Endothelial cell (in vitro differentiated cells): ENCODE measurements around the gene NOSIP. TPM values are rescaled to one million over a fixed set of nuclear protein-coding genes. Genes with fewer than 3 reads are reported as not detected.

Source experiments
- DNase-seq: peaks from one replicate; pipeline ENCODE4 v3.0.0; 2021; ENCODE audit warnings: low spot score
- H3K27ac Mint-ChIP-seq: one replicate; pipeline ENCODE4 v1.8.0; 2021; ENCODE audit warnings: mixed read lengths, inconsistent platforms; ENCODE audit not compliant: unreplicated experiment
- H3K27me3 Mint-ChIP-seq: one replicate; pipeline ENCODE4 v1.8.0; 2021; ENCODE audit warnings: mild to moderate bottlenecking, moderate library complexity, mixed read lengths, inconsistent platforms; ENCODE audit not compliant: unreplicated experiment
- H3K36me3 Mint-ChIP-seq: one replicate; pipeline ENCODE4 v1.8.0; 2021; ENCODE audit warnings: mild to moderate bottlenecking, low read depth, mixed read lengths, inconsistent platforms; ENCODE audit not compliant: unreplicated experiment
- H3K4me1 Mint-ChIP-seq: one replicate; pipeline ENCODE4 v1.8.0; 2021; ENCODE audit warnings: mild to moderate bottlenecking, mixed read lengths, inconsistent platforms; ENCODE audit not compliant: unreplicated experiment
- H3K4me3 Mint-ChIP-seq: one replicate; pipeline ENCODE4 v1.8.0; 2021; ENCODE audit warnings: mild to moderate bottlenecking, mixed read lengths, inconsistent platforms; ENCODE audit not compliant: unreplicated experiment
- H3K9me3 Mint-ChIP-seq: one replicate; pipeline ENCODE4 v1.8.0; 2021; ENCODE audit warnings: mixed read lengths, inconsistent platforms; ENCODE audit not compliant: unreplicated experiment
- CTCF ChIP-seq: fragments of 200-600 bp; sonication (generic); IDR thresholded peaks from one replicate; pipeline ENCODE4 v1.5.0; 2021; ENCODE audit warnings: antibody characterized with exemption; ENCODE audit not compliant: unreplicated experiment
- total RNA-seq: library from RNA; stranded (reverse); fragmentation: NEBNext Ultra II Directional; extraction: Animal tissue kit (Norgen Biotek cat#: 25700); gene quantifications from one replicate; pipeline ENCODE4 v1.2.1, GENCODE V29; 2021; ENCODE audit not compliant: unreplicated experiment

The NOSIP gene
- total RNA-seq, 1 donor from 2014 or later, result 76.3 TPM

DNA sequence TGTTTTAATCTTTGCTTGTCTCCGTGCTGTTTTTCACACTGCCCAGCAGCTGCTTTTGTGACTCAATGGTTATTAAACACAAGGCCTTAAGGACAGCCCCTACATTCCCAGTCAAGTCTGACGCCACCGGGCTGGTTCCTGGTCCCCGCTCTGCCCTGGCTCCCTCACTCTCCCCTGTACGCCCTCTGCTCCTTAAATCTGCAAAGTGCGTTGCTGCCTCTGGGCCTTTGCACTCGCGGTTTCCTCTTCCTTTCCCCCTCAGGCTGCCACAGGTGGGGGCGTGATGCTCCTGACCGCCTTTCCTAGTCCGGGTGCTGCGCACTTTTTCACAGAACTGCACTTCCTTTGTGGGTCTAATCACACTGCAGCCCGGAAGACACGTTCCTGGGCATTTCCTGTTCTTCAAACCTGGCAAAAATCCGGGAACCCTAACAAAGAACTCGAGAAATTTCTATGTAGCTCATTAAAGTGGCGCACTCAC lies 25.6 kb downstream of the NOSIP start:
- H3K9me3 Mint-ChIP-seq, result no peaks in the 10 kb centered on the region
- H3K4me3 Mint-ChIP-seq, result peak overlapping the region; percentile 86
- no peak for DNase-seq
- H3K36me3 Mint-ChIP-seq, result peaks cover 25% of the 10 kb centered on the region
- no peak for TF ChIP-seq CTCF
- H3K4me1 Mint-ChIP-seq, result peaks cover 16% of the 10 kb centered on the region
- H3K27me3 Mint-ChIP-seq, result peaks cover 6% of the 10 kb centered on the region
- peak overlapping the region; percentile 42 for H3K27ac Mint-ChIP-seq

DNA sequence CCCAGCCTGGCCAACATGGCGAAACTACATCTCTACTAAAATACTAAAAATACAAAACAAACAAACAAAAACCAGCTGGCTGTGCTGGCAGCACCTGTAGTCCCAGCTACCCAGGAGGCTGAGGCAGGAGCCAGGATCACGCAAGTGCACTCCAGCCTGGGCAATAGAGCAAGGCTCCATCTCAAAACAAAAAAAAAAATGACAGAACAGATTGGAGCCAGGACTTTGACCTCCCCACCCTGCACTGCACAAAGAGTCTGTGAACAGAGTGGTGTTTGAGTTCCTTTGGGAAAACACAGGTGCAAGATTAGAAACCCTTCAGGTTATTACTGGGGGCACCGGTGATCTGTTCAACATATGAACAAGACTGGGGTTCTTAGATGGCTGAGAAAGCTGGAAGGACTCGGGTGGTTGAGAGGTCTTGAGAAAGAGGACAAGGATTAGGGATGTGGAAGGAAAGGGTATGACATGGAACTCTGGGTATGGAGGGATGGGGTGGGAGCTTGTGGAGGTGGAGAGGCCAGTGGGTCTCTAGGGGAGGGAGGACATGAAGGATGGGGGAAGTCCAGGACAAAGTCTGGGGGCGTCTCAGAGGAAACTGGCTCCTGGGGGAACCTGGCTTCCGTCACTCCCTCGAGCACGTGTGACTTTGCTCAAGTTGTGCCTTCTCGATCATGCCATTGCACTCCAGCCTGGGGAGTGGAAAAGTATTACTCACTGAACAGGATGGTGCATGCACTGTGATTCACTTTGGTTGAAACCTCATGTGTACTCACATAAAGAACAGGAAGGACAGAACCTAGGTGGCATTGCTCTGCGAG lies 26.7 kb downstream of the NOSIP start:
- Mint-ChIP-seq H3K4me3 (peak overlapping the region; percentile 48), H3K36me3 (peaks cover 15% of the 10 kb centered on the region), H3K27me3 (peaks cover 6% of the 10 kb centered on the region), H3K4me1 (peaks cover 16% of the 10 kb centered on the region), H3K9me3 (no peaks in the 10 kb centered on the region), H3K27ac (peak overlapping the region; percentile 34)
- no peak for TF ChIP-seq CTCF
- no peak for DNase-seq

DNA sequence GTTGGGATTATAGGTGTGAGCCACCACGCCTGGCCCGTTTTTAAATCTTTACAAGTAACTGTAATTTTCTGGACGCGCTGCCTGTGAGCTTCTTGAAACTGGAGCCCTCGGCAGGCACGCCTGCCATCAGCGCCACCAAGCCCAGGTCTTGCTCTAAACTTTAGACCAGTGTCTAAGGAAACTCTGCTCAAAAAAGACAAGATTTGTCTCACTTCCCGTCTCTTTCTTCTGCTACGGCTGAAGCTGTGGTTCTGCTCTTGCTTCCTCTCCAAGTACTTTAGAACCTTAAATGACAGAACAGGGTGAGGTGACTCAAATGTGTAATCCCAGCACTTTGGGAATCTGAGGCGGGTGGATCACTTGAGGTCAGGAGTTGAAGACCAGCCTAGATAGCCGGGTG lies 27.6 kb downstream of the NOSIP start:
- H3K4me3 Mint-ChIP-seq, result no peak overlapping the region
- H3K4me1 Mint-ChIP-seq, result peaks cover 16% of the 10 kb centered on the region
- peak overlapping the region; percentile 42 for H3K27ac Mint-ChIP-seq
- no peak for TF ChIP-seq CTCF
- no peak for DNase-seq
- peaks cover 10% of the 10 kb centered on the region for H3K27me3 Mint-ChIP-seq
- H3K9me3 Mint-ChIP-seq, result no peaks in the 10 kb centered on the region
- peaks cover 11% of the 10 kb centered on the region for H3K36me3 Mint-ChIP-seq

DNA sequence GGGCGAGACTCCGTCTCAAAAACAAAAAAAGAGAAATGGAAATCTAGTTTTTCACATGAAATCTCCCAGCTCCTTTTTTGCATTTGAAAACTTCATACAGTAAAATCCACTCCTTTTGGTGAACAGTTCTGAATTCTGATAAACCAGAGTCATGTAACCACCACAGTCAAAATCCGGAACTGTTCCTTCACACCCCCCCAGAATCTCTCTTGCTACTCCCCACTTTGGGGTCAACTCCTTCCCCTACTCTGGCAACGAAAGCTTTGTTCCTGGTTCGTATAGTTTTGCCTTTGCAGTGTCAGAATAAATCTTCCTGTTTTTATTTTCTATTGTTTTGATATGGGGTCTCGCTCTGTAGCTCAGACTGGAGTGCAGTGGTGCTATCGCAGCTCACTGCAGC lies 28.8 kb downstream of the NOSIP start:
- H3K9me3 Mint-ChIP-seq, result no peaks in the 10 kb centered on the region
- H3K27ac Mint-ChIP-seq, result no peak overlapping the region
- peaks cover 16% of the 10 kb centered on the region for H3K4me1 Mint-ChIP-seq
- no peak for DNase-seq
- peaks cover 5% of the 10 kb centered on the region for H3K36me3 Mint-ChIP-seq
- TF ChIP-seq CTCF, result no peak
- peaks cover 5% of the 10 kb centered on the region for H3K27me3 Mint-ChIP-seq
- H3K4me3 Mint-ChIP-seq, result peak overlapping the region; percentile 19

DNA sequence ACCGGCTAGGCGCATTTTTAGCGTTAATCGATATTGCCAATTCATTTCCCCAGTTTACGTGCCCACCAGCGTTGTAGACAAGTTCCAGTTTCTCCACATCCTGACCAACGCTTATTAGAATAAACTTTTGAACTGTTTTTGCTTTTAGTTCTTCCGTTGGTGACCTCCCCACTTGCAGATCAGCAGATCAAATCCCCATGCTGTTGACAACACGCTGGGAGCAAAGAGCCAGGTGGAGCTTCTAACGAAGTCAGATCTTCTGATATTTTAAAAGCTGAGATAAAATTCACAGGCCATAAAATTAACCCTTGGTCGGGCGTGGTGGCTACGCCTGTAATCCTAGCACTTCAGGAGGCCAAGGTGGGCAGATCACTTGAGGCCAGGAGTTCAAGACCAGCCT lies 31.3 kb downstream of the NOSIP start:
- H3K9me3 Mint-ChIP-seq, result no peaks in the 10 kb centered on the region
- DNase-seq, result no peak
- H3K27ac Mint-ChIP-seq, result no peak overlapping the region
- no peak overlapping the region for H3K4me3 Mint-ChIP-seq
- TF ChIP-seq CTCF, result no peak
- peaks cover 12% of the 10 kb centered on the region for H3K4me1 Mint-ChIP-seq
- peaks cover 2% of the 10 kb centered on the region for H3K36me3 Mint-ChIP-seq
- H3K27me3 Mint-ChIP-seq, result peaks cover 3% of the 10 kb centered on the region
